DND-41 (cell line): ENCODE data around the gene RAD51B.

Experiments used
- ATAC-seq: fragments of 200-7000 bp; cut with Tn5 transposase; 3 replicates; pipeline ENCODE4 v1.9.1; 2021; ENCODE audit warnings: low read depth; ENCODE audit not compliant: insufficient read depth
- DNase-seq: peaks from one replicate; pipeline ENCODE4 v3.0.0-alpha.2; 2020
- H2AFZ ChIP-seq: 2 replicates; pipeline ENCODE4 v1.6.0; 2012; ENCODE audit warnings: low read depth, low read length
- H3K27ac ChIP-seq: 2 replicates; pipeline ENCODE4 v1.5.1; 2012; ENCODE audit warnings: low read length, inconsistent platforms
- H3K27me3 ChIP-seq: fragments of 200-600 bp; sonication (generic); 2 replicates; pipeline ENCODE4 v1.6.0; 2012; ENCODE audit warnings: low read length, mild to moderate bottlenecking, inconsistent platforms; ENCODE audit not compliant: insufficient read depth, poor library complexity
- H3K36me3 ChIP-seq: 2 replicates; pipeline ENCODE4 v1.5.1; 2012; ENCODE audit warnings: low read length, inconsistent platforms; ENCODE audit not compliant: insufficient read depth
- H3K4me1 ChIP-seq: 2 replicates; pipeline ENCODE4 v1.5.1; 2012; ENCODE audit warnings: mild to moderate bottlenecking, low read length; ENCODE audit not compliant: insufficient read depth
- H3K4me2 ChIP-seq: 2 replicates; pipeline ENCODE4 v1.6.0; 2012; ENCODE audit warnings: mild to moderate bottlenecking, moderate library complexity, low read length, inconsistent platforms; ENCODE audit not compliant: insufficient read depth
- H3K4me3 ChIP-seq, 2 experiments: fragments of 200-600 bp in 1 of 2; shearing (Covaris generic) in 1 of 2; 2 replicates each; pipeline ENCODE4 v1.5.1; 2012 to 2016; ENCODE audit warnings: inconsistent platforms in 2 of 2, low read length in 2 of 2, mild to moderate bottlenecking in 2 of 2, low read depth in 1 of 2, moderate library complexity in 1 of 2
- H3K79me2 ChIP-seq: 2 replicates; pipeline ENCODE4 v1.6.0; 2012; ENCODE audit warnings: low read length, inconsistent platforms; ENCODE audit not compliant: insufficient read depth
- H3K9ac ChIP-seq: 2 replicates; pipeline ENCODE4 v1.6.0; 2012; ENCODE audit warnings: low read depth, mild to moderate bottlenecking, inconsistent platforms, low read length, moderate library complexity
- H3K9me3 ChIP-seq: 2 replicates; pipeline ENCODE4 v1.5.1; 2012; ENCODE audit warnings: low read length, moderate library complexity, mild to moderate bottlenecking, inconsistent platforms; ENCODE audit not compliant: insufficient read depth, severe bottlenecking
- H4K20me1 ChIP-seq: 2 replicates; pipeline ENCODE4 v1.6.0; 2012; ENCODE audit warnings: low read length; ENCODE audit not compliant: insufficient read depth
- EZH2 ChIP-seq: IDR thresholded peaks from 3 replicates; pipeline ENCODE4 v1.6.1; 2012; ENCODE audit warnings: borderline replicate concordance, low read depth, mild to moderate bottlenecking, moderate library complexity, low read length, inconsistent platforms; ENCODE audit not compliant: severe bottlenecking
- TF ChIP-seq, protein P1 (sequence below): IDR thresholded peaks from 2 replicates; pipeline ENCODE4 v1.5.1; 2012; ENCODE audit warnings: borderline replicate concordance, low read length, moderate library complexity, mild to moderate bottlenecking; ENCODE audit not compliant: poor library complexity, severe bottlenecking; ENCODE audit errors: extremely low read depth

The RAD51B gene

DNA sequence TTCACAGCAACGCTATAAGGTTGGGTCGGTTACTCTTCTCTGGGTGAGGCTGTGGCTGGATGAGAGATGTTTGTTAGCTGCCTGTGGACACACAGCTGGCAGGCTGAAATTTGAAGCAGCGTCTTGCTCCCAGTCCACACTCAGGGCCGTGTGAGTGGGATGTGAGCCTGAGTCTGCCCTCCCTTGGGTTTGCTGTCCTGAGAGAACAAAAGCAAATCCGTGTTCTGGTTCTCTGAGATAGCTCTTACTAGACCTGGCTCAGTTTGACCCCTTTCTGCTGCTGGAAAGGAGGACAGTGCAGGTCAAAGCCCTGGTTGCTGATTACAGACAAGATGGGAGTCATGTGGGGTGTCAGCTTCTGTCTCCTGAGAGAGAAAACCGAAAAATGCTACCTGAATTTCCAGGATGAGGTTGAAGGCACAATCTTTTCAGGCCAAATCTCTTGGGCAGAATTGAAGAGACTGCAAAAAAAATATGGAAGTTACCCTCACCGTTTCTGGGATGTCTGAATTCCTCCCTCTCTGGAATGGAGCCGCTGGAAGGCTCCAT, 702.5 kb downstream of the RAD51B start:
- H4K20me1 ChIP-seq = no peaks in the 10 kb centered on the region
- no peak overlapping the region for H3K27ac ChIP-seq
- H2AFZ ChIP-seq = no peak overlapping the region
- no peaks in the 10 kb centered on the region for H3K36me3 ChIP-seq
- no peaks in the 10 kb centered on the region for H3K4me1 ChIP-seq
- H3K9me3 ChIP-seq = peaks cover 2% of the 10 kb centered on the region
- DNase-seq (no peak), ATAC-seq (no peak)
- H3K4me2 ChIP-seq = no peak overlapping the region
- TF ChIP-seq, protein P1, sequence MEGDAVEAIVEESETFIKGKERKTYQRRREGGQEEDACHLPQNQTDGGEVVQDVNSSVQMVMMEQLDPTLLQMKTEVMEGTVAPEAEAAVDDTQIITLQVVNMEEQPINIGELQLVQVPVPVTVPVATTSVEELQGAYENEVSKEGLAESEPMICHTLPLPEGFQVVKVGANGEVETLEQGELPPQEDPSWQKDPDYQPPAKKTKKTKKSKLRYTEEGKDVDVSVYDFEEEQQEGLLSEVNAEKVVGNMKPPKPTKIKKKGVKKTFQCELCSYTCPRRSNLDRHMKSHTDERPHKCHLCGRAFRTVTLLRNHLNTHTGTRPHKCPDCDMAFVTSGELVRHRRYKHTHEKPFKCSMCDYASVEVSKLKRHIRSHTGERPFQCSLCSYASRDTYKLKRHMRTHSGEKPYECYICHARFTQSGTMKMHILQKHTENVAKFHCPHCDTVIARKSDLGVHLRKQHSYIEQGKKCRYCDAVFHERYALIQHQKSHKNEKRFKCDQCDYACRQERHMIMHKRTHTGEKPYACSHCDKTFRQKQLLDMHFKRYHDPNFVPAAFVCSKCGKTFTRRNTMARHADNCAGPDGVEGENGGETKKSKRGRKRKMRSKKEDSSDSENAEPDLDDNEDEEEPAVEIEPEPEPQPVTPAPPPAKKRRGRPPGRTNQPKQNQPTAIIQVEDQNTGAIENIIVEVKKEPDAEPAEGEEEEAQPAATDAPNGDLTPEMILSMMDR = no peak
- no peak for TF ChIP-seq EZH2
- no peaks in the 10 kb centered on the region for H3K27me3 ChIP-seq
- H3K4me3 ChIP-seq = no peak overlapping the region
- H3K79me2 ChIP-seq = no peaks in the 10 kb centered on the region
- no peak overlapping the region for H3K9ac ChIP-seq

DNA sequence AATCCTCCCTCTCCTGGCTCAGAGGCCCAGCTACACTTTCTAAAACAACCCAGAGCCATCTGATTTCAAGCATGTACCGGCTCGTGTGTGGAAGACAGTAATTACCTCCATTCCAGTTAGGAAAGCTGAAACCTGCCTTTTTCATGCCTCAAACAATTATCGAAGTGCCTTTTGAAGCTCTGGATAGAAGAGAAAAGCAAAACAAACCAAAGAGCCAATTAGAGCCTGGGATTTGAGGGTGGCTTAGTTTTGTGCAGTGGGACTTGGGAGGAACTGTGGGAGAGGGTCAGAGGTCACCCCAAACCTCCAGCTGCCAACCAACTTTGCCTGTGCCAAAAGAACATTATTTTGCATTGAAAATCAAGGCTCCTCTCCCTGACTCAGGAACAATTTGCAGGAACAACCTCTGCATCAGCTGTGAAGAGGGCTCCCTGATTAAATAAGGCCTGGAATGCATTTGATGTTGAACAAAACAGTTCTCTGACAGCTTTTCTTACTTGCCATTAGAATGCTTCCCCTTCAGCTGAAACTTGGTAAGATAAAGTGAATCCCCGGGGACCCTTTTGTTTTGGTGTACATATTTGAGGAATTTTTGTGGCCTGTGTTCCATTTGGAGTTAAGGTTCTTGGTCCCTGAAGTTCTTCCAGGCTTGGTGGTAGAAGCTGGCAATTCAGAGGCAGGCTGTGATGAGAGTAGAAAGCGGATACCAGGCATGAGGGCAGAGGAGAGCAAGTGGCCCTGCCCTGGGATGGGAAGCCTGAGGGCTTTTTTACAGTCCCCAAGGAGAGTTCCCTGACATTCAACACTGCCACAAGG, 703.1 kb downstream of the RAD51B start:
- no peak for DNase-seq
- H3K4me2 ChIP-seq = no peak overlapping the region
- no peaks in the 10 kb centered on the region for H3K27me3 ChIP-seq
- peaks cover 2% of the 10 kb centered on the region for H3K9me3 ChIP-seq
- no peaks in the 10 kb centered on the region for H3K36me3 ChIP-seq
- H3K4me1 ChIP-seq = no peaks in the 10 kb centered on the region
- no peak overlapping the region for H3K4me3 ChIP-seq
- no peak overlapping the region for H3K27ac ChIP-seq
- ATAC-seq = no peak
- no peak for TF ChIP-seq EZH2
- TF ChIP-seq, protein P1 = no peak
- no peaks in the 10 kb centered on the region for H3K79me2 ChIP-seq
- H3K9ac ChIP-seq = no peak overlapping the region
- H2AFZ ChIP-seq = no peak overlapping the region
- H4K20me1 ChIP-seq = no peaks in the 10 kb centered on the region

DNA sequence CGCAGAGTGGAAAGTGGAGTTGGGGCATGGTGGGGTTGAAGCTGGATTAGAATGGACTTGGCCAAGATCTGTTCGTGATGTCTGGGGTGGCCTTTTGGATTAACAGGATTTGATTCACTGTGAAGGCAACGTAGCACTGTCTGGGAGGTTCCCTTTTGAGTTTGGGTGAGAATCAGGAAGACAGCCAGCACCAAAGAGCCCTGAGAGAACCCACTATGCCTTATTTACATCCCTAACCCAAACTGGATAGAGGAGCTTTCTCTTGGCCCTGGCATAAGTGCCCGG, 703.7 kb downstream of the RAD51B start:
- no peak for TF ChIP-seq EZH2
- TF ChIP-seq, protein P1 = no peak
- Histone ChIP-seq H3K27me3 (no peaks in the 10 kb centered on the region), H2AFZ (no peak overlapping the region), H3K36me3 (no peaks in the 10 kb centered on the region), H3K4me1 (no peaks in the 10 kb centered on the region), H3K9ac (no peak overlapping the region), H3K9me3 (peaks cover 2% of the 10 kb centered on the region), H4K20me1 (no peaks in the 10 kb centered on the region), H3K4me3 (no peak overlapping the region), H3K79me2 (no peaks in the 10 kb centered on the region), H3K27ac (no peak overlapping the region), H3K4me2 (no peak overlapping the region)
- DNase-seq = no peak
- ATAC-seq = no peak
